HG02571 (cell line): ENCODE data around the gene HYAL2.
A peak's percentile ranks its signal among the peaks of the same experiment; 100 is the strongest.

Experiments used
- ATAC-seq: cut with Tn5 transposase; IDR thresholded peaks from one replicate; pipeline ENCODE4 v1.9.1; 2021; ENCODE audit warnings: mild to moderate bottlenecking, moderate library complexity; ENCODE audit not compliant: unreplicated experiment

The HYAL2 gene

GRCh38 chr3:50331364-50331907 lies 8.9 kb upstream of the HYAL2 start:
- no peak for ATAC-seq

- no peak for ATAC-seq
Observed at GRCh38 chr3:50330330-50330729, 7.8 kb upstream of the HYAL2 start.

GRCh38 chr3:50327943-50328691 lies 5.6 kb upstream of the HYAL2 start, which contains the start of gene TUSC2:
Gene TUSC2 (minus strand): TSS chr3:50328223. CDS start chr3:50328099, 124 bp downstream.
- ATAC-seq = peak; percentile 89

- no peak for ATAC-seq
Observed at GRCh38 chr3:50327129-50327528, 4.6 kb upstream of the HYAL2 start.

GRCh38 chr3:50326182-50326541 lies 3.6 kb upstream of the HYAL2 start:
- no peak for ATAC-seq

GRCh38 chr3:50325497-50326181 lies 3.1 kb upstream of the HYAL2 start:
- ATAC-seq = no peak

GRCh38 chr3:50325113-50325480 lies 2.6 kb upstream of the HYAL2 start:
- ATAC-seq = no peak

GRCh38 chr3:50324351-50325112 lies 2.0 kb upstream of the HYAL2 start:
- no peak for ATAC-seq

- no peak for ATAC-seq
Observed at GRCh38 chr3:50323614-50324199, 1.2 kb upstream of the HYAL2 start.

GRCh38 chr3:50323092-50323600 lies 601 bp upstream of the HYAL2 start:
- ATAC-seq = no peak

GRCh38 chr3:50322115-50322385 lies 495 bp downstream of the HYAL2 start:
- ATAC-seq = no peak

GRCh38 chr3:50321336-50322114 lies 1.0 kb downstream of the HYAL2 start:
- peak; percentile 71 for ATAC-seq

- ATAC-seq = peak; percentile 49
Observed at GRCh38 chr3:50320853-50321335, 1.7 kb downstream of the HYAL2 start.

- no peak for ATAC-seq
Observed at GRCh38 chr3:50319894-50320625, 2.5 kb downstream of the HYAL2 start.

GRCh38 chr3:50319181-50319893 lies 3.2 kb downstream of the HYAL2 start:
- ATAC-seq = no peak

- ATAC-seq = no peak
Observed at GRCh38 chr3:50318615-50319014, 3.9 kb downstream of the HYAL2 start.

- no peak for ATAC-seq
Observed at GRCh38 chr3:50318163-50318562, 4.4 kb downstream of the HYAL2 start.

GRCh38 chr3:50317300-50317699 lies 5.2 kb downstream of the HYAL2 start:
- ATAC-seq = no peak
